Measurements from ENCODE around the gene YBEY. TPM values are rescaled to one million over a fixed set of nuclear protein-coding genes. Genes with fewer than 3 reads are reported as not detected.

The YBEY gene
- total RNA-seq, 2 donors from 2014 or later: 19.6 to 23.3 TPM

DNA sequence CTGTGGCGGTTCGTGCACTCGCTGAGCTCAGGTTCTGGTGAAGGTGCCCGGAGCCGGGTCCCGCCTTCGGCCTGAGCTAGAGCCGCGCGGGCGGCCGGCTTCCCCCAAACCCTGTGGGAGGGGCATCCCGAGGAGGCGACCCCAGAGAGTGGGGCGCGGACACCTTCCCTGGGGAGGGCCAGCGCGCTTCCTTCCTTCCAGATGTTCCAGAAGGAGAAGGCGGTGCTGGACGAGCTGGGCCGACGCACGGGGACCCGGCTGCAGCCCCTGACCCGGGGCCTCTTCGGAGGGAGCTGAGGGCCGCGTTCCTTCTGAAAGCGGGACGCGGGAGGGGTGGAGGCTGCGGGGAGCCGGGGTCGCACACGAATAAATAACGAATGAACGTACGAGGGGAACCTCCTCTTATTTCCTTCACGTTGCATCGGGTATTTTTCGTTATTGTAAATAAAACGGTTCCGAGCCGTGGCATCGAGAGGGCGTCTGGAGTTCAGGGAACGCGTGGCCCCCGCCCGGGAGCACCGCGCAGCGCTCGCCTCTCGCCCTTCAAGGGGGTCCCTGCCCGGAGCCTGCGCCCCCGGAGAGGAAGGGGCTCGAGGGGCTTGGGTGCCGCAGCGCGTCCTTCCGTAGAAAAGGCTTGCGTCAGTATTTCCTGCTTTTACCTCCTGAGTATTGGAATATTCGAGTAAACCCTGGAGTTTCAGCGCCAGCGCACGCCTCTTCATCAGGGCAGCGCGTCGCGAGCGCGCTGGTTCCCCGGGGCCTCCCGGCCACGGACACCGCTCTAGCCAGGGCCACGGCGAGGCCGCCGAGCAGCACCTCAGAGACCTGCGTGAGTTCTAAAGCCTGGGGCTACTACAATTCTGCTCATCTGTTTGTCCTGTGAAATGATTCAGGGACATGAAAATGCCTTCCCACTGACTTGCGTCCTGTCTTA, 11.5 kb downstream of the YBEY start:
- Histone ChIP-seq H3K36me3 (ENCODE audit: control insufficient read depth, insufficient read depth, low read length) (peaks cover 22% of the 10 kb centered on the region), H3K27me3 (ENCODE audit: control insufficient read depth, insufficient read depth, low read length, poor library complexity, severe bottlenecking) (no peaks in the 10 kb centered on the region), H3K9me3 (ENCODE audit: control insufficient read depth, low read length) (no peaks in the 10 kb centered on the region), H3K9ac (ENCODE audit: extremely low read depth, low read length, poor library complexity, severe bottlenecking) (no peak overlapping the region), H3K4me3 (ENCODE audit: low read length) (no peak overlapping the region), H3K27ac (ENCODE audit: low read depth, low read length) (peak overlapping the region; percentile 17), H3K4me1 (ENCODE audit: control insufficient read depth, insufficient read depth, low read length) (no peaks in the 10 kb centered on the region)
- WGBS, 2 experiments (ENCODE audit: insufficient coverage in 1 of 2, insufficient read length in 1 of 2): 87 to 90% methylated on average over 76 to 84 of the region's 84 CpGs
- peaks cover 30% of the 10 kb centered on the region for H3K36me3 Mint-ChIP-seq (ENCODE audit: low read depth)
- peaks cover 3% of the 10 kb centered on the region for H3K9me3 Mint-ChIP-seq
- peaks cover 4% of the 10 kb centered on the region for H3K27me3 Mint-ChIP-seq (ENCODE audit: insufficient read depth)
- DNase-seq: peak; percentile 66
- H3K4me3 Mint-ChIP-seq: peak overlapping the region; percentile 44
- peaks cover 3% of the 10 kb centered on the region for H3K4me1 Mint-ChIP-seq
- H3K27ac Mint-ChIP-seq: peak overlapping the region; percentile 71
- TF ChIP-seq, protein P1, sequence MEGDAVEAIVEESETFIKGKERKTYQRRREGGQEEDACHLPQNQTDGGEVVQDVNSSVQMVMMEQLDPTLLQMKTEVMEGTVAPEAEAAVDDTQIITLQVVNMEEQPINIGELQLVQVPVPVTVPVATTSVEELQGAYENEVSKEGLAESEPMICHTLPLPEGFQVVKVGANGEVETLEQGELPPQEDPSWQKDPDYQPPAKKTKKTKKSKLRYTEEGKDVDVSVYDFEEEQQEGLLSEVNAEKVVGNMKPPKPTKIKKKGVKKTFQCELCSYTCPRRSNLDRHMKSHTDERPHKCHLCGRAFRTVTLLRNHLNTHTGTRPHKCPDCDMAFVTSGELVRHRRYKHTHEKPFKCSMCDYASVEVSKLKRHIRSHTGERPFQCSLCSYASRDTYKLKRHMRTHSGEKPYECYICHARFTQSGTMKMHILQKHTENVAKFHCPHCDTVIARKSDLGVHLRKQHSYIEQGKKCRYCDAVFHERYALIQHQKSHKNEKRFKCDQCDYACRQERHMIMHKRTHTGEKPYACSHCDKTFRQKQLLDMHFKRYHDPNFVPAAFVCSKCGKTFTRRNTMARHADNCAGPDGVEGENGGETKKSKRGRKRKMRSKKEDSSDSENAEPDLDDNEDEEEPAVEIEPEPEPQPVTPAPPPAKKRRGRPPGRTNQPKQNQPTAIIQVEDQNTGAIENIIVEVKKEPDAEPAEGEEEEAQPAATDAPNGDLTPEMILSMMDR (conservative IDR thresholded peaks at IDR 0.05): no peak

- Mint-ChIP-seq H3K27ac (no peak overlapping the region), H3K4me3 (no peak overlapping the region), H3K36me3 (ENCODE audit: low read depth) (peaks cover 36% of the 10 kb centered on the region), H3K4me1 (peaks cover 3% of the 10 kb centered on the region), H3K27me3 (ENCODE audit: insufficient read depth) (peaks cover 4% of the 10 kb centered on the region), H3K9me3 (peaks cover 3% of the 10 kb centered on the region)
- Histone ChIP-seq H3K27me3 (ENCODE audit: control insufficient read depth, insufficient read depth, low read length, poor library complexity, severe bottlenecking) (no peaks in the 10 kb centered on the region), H3K27ac (ENCODE audit: low read depth, low read length) (no peak overlapping the region), H3K4me1 (ENCODE audit: control insufficient read depth, insufficient read depth, low read length) (no peaks in the 10 kb centered on the region), H3K9me3 (ENCODE audit: control insufficient read depth, low read length) (no peaks in the 10 kb centered on the region), H3K4me3 (ENCODE audit: low read length) (no peak overlapping the region), H3K36me3 (ENCODE audit: control insufficient read depth, insufficient read depth, low read length) (peaks cover 22% of the 10 kb centered on the region), H3K9ac (ENCODE audit: extremely low read depth, low read length, poor library complexity, severe bottlenecking) (no peak overlapping the region)
- no peak for DNase-seq
- TF ChIP-seq, protein P1 (conservative IDR thresholded peaks at IDR 0.05): no peak
- WGBS, 2 experiments (ENCODE audit: insufficient coverage in 1 of 2, insufficient read length in 1 of 2): 85 to 92% methylated on average over 9 of the region's 9 CpGs
These were observed 13.0 kb downstream of the YBEY start for GRCh38 chr21:46299167-46299566.

DNA sequence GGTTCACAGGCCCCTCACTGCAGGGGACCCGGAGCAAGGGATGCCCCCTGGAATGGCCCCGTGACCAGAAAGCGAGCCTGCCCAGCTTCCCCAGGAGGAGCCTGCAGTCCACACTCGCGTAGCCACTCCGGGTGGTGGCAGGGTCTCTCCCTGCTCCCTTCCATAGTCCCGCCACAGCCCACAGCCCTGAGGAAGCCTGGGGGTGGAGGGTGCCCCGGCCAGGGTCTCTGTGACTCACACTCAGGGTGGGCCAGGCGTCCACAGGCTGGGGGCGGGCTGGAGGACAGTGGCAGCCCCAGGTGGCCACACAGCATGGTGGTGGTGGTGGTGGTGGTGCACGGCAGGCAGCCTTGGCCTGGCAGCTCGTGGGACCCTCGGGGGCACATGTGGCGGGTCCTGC, 15.6 kb downstream of the YBEY start:
- peaks cover 48% of the 10 kb centered on the region for H3K36me3 Mint-ChIP-seq (ENCODE audit: low read depth)
- DNase-seq: no peak
- Histone ChIP-seq H3K4me3 (ENCODE audit: low read length) (no peak overlapping the region), H3K4me1 (ENCODE audit: control insufficient read depth, insufficient read depth, low read length) (no peaks in the 10 kb centered on the region), H3K27ac (ENCODE audit: low read depth, low read length) (no peak overlapping the region), H3K9me3 (ENCODE audit: control insufficient read depth, low read length) (no peaks in the 10 kb centered on the region), H3K36me3 (ENCODE audit: control insufficient read depth, insufficient read depth, low read length) (peaks cover 33% of the 10 kb centered on the region), H3K9ac (ENCODE audit: extremely low read depth, low read length, poor library complexity, severe bottlenecking) (no peak overlapping the region), H3K27me3 (ENCODE audit: control insufficient read depth, insufficient read depth, low read length, poor library complexity, severe bottlenecking) (no peaks in the 10 kb centered on the region)
- no peaks in the 10 kb centered on the region for H3K4me1 Mint-ChIP-seq
- TF ChIP-seq, protein P1 (conservative IDR thresholded peaks at IDR 0.05): no peak
- H3K4me3 Mint-ChIP-seq: no peak overlapping the region
- 90 to 93% methylated on average over 2 to 14 of the region's 14 CpGs for WGBS, 2 experiments (ENCODE audit: insufficient coverage in 1 of 2, insufficient read length in 1 of 2)
- H3K9me3 Mint-ChIP-seq: peaks cover 3% of the 10 kb centered on the region
- peaks cover 4% of the 10 kb centered on the region for H3K27me3 Mint-ChIP-seq (ENCODE audit: insufficient read depth)
- no peak overlapping the region for H3K27ac Mint-ChIP-seq

All from endodermal cell (in vitro differentiated cells).